Keratinocyte (primary cell): ENCODE results near the gene P2RY13. TPM values are rescaled to one million over a fixed set of nuclear protein-coding genes. Genes with fewer than 3 reads are reported as not detected.
A peak's percentile ranks its signal among the peaks of the same experiment; 100 is the strongest.

ENCODE experiments used
- DNase-seq: peaks from one replicate; pipeline ENCODE4 v3.0.0-alpha.2; 2011; ENCODE audit warnings: low read depth, missing footprints, low spot score
- FAIRE-seq: peaks from 2 replicates; lab custom pipeline; 2011; peaks lifted over from hg19 to GRCh38; lab: Jason Lieb, UNC
- H2AFZ ChIP-seq: 2 replicates; pipeline ENCODE4 v1.6.0; 2012; ENCODE audit warnings: low read length, control low read depth, inconsistent platforms; ENCODE audit not compliant: control insufficient read depth
- H3K27ac ChIP-seq: 2 replicates; pipeline ENCODE4 v1.5.1; 2011; ENCODE audit warnings: low read length; ENCODE audit not compliant: control insufficient read depth, insufficient read depth
- H3K27me3 ChIP-seq: 3 replicates; pipeline ENCODE4 v1.6.0; 2011; ENCODE audit warnings: low read length; ENCODE audit not compliant: control insufficient read depth, insufficient read depth; ENCODE audit errors: extremely low read depth
- H3K36me3 ChIP-seq, 2 experiments: 2 replicates in 1 of 2; 3 replicates in 1 of 2; pipeline ENCODE4 v1.5.1; 2011; ENCODE audit warnings: low read length in 2 of 2, mild to moderate bottlenecking in 1 of 2; ENCODE audit not compliant: control insufficient read depth in 2 of 2, insufficient read depth in 2 of 2; ENCODE audit errors: extremely low read depth in 1 of 2
- H3K4me1 ChIP-seq: 3 replicates; pipeline ENCODE4 v1.5.1; 2011; ENCODE audit warnings: low read length; ENCODE audit not compliant: control insufficient read depth, insufficient read depth; ENCODE audit errors: extremely low read depth
- H3K4me2 ChIP-seq: 3 replicates; pipeline ENCODE4 v1.6.0; 2011; ENCODE audit warnings: low read depth, low read length; ENCODE audit not compliant: control insufficient read depth, insufficient read depth; ENCODE audit errors: extremely low read depth
- H3K4me3 ChIP-seq, 3 experiments: fragments of 200-600 bp in 1 of 3; sonication (generic) in 1 of 3; 2 replicates in 2 of 3; 3 replicates in 1 of 3; pipeline ENCODE4 v1.5.1; 2011 to 2016; ENCODE audit warnings: low read length in 3 of 3, mild to moderate bottlenecking in 3 of 3, control low read depth in 2 of 3, inconsistent platforms in 1 of 3, low read depth in 1 of 3, mixed read lengths in 1 of 3, mixed run types in 1 of 3, moderate library complexity in 1 of 3; ENCODE audit not compliant: control insufficient read depth in 2 of 3, insufficient read depth in 2 of 3; ENCODE audit errors: extremely low read depth in 1 of 3
- H3K79me2 ChIP-seq: 2 replicates; pipeline ENCODE4 v1.6.0; 2012; ENCODE audit warnings: low read length; ENCODE audit not compliant: control insufficient read depth, insufficient read depth
- H3K9ac ChIP-seq: 3 replicates; pipeline ENCODE4 v1.6.0; 2011; ENCODE audit warnings: low read length; ENCODE audit not compliant: control insufficient read depth, insufficient read depth; ENCODE audit errors: extremely low read depth
- H3K9me1 ChIP-seq: 3 replicates; pipeline ENCODE4 v1.6.0; 2011; ENCODE audit warnings: low read length; ENCODE audit not compliant: control insufficient read depth, insufficient read depth; ENCODE audit errors: extremely low read depth
- H3K9me3 ChIP-seq: 2 replicates; pipeline ENCODE4 v1.5.1; 2012; ENCODE audit warnings: low read depth, low read length; ENCODE audit not compliant: control insufficient read depth
- H4K20me1 ChIP-seq: 3 replicates; pipeline ENCODE4 v1.6.0; 2011; ENCODE audit warnings: low read length; ENCODE audit not compliant: control insufficient read depth, insufficient read depth; ENCODE audit errors: extremely low read depth
- CTCF ChIP-seq, 3 experiments: IDR thresholded peaks in 1 of 3; conservative IDR thresholded peaks in 1 of 3; optimal IDR thresholded peaks in 1 of 3; 2 replicates in 2 of 3; 3 replicates in 1 of 3; pipeline versions ENCODE3 to v1.5.1; 2011; ENCODE audit warnings: low read length in 3 of 3, mild to moderate bottlenecking in 3 of 3, moderate library complexity in 2 of 3, control low read depth in 1 of 3, inconsistent platforms in 1 of 3; ENCODE audit not compliant: insufficient read depth in 2 of 3; ENCODE audit errors: extremely low read depth in 1 of 3
- EZH2 ChIP-seq: IDR thresholded peaks from one replicate; pipeline ENCODE4 v1.6.1; 2012; ENCODE audit warnings: inconsistent platforms, mild to moderate bottlenecking, low read length, moderate library complexity
- dilution Hi-C: fragments of 300-500 bp; cut with MboI; formaldehyde crosslinking; loops from one replicate; pipeline ENCODE4 v1.7.0; 2020; ENCODE audit warnings: low sequenced_read_pairs; ENCODE audit not compliant: extremely low pct_ligation_motif_present
- polyA plus RNA-seq, 5 experiments: library from polyadenylated mRNA; depleted of rRNA in 3 of 5; stranded (reverse) in 3 of 5; stranded (forward) in 1 of 5; unstranded in 1 of 5; fragments of >200 nt; gene quantifications; 1 replicate in 1 of 5; 2 replicates in 3 of 5; 3 replicates in 1 of 5; pipeline versions ENCODE4 v1.2.1 to v1.2.3, GENCODE V29; 2011 to 2012; ENCODE audit warnings: missing spikeins in 2 of 5, low read depth in 1 of 5, low replicate concordance in 1 of 5

P2RY13 gene
- polyA plus RNA-seq, 1 donor (not counting 4 experiments of a cell fraction or from before 2014, with no cell fraction given): not detected

GRCh38 chr3:151328298-151328995, 902 bp downstream of the P2RY13 start:
- Histone ChIP-seq H3K4me1 (peaks cover 12% of the 10 kb centered on the region), H3K9me3 (no peaks in the 10 kb centered on the region), H3K9ac (peak overlapping the region; percentile 8), H2AFZ (peak overlapping the region; percentile 55), H3K27ac (no peak overlapping the region), H3K4me3 (no peak overlapping the region), H3K36me3 (no peaks in the 10 kb centered on the region), H3K27me3 (no peaks in the 10 kb centered on the region), H3K4me2 (peak overlapping the region; percentile 62), H4K20me1 (no peaks in the 10 kb centered on the region), H3K79me2 (no peaks in the 10 kb centered on the region), H3K9me1 (no peaks in the 10 kb centered on the region)
- DNase-seq (no peak), FAIRE-seq (peak; percentile 46)
- dilution Hi-C loops: no loop called here
- TF ChIP-seq CTCF (optimal IDR thresholded peaks at IDR 0.05 in 1 of 3, IDR thresholded peaks at IDR 0.05 in 1 of 3, conservative IDR thresholded peaks at IDR 0.05 in 1 of 3; ENCODE audit: extremely low read depth in 1 of 3, insufficient read depth in 2 of 3, low read length in 3 of 3): no peak
- TF ChIP-seq EZH2: no peak

- Histone ChIP-seq H3K4me2 (no peak overlapping the region), H3K79me2 (no peaks in the 10 kb centered on the region), H3K9ac (no peak overlapping the region), H3K9me3 (no peaks in the 10 kb centered on the region), H3K27ac (no peak overlapping the region), H3K27me3 (no peaks in the 10 kb centered on the region), H3K36me3 (no peaks in the 10 kb centered on the region), H3K4me3 (no peak overlapping the region), H3K9me1 (no peaks in the 10 kb centered on the region), H3K4me1 (peaks cover 12% of the 10 kb centered on the region), H4K20me1 (no peaks in the 10 kb centered on the region), H2AFZ (no peak overlapping the region)
- TF ChIP-seq EZH2 (no peak), CTCF (optimal IDR thresholded peaks at IDR 0.05 in 1 of 3, IDR thresholded peaks at IDR 0.05 in 1 of 3, conservative IDR thresholded peaks at IDR 0.05 in 1 of 3; ENCODE audit: extremely low read depth in 1 of 3, insufficient read depth in 2 of 3, low read length in 3 of 3) (peak in 1 of 3 experiments; percentile 41)
- FAIRE-seq (no peak), DNase-seq (no peak)
- dilution Hi-C loops: no loop called here
Measured at GRCh38 chr3:151327571-151328198, 1.7 kb downstream of the P2RY13 start.
